Heart right ventricle (tissue), 16 donors: ENCODE results near the gene ZNF618. TPM values are rescaled to one million over a fixed set of nuclear protein-coding genes. Genes with fewer than 3 reads are reported as not detected.
A peak's percentile ranks its signal among the peaks of the same experiment; 100 is the strongest.

Experiments used
- ATAC-seq, 8 donors: fragments of 200-7000 bp; cut with Tn5 transposase; one replicate each; pipeline ENCODE4 v1.9.1; 2020; ENCODE audit warnings: mild to moderate bottlenecking in 8 of 8, moderate library complexity in 8 of 8, moderate number of reproducible peaks in 1 of 8
- DNase-seq, 2 donors: peaks; one replicate each; pipeline ENCODE4 v3.0.0-alpha.2; 2020
- H3K27ac ChIP-seq, 10 donors: fragments of 200-600 bp; sonication (generic) in 2 of 10; one replicate each; pipeline versions ENCODE4 v1.5.0 to v1.8.0; 2020 to 2022; ENCODE audit warnings: mild to moderate bottlenecking in 3 of 10
- H3K27me3 ChIP-seq, 7 donors: fragments of 200-600 bp; one replicate each; pipeline ENCODE4 v1.8.0; 2021 to 2022; ENCODE audit warnings: mild to moderate bottlenecking in 2 of 7
- H3K36me3 ChIP-seq, 9 donors: fragments of 200-600 bp; sonication (generic) in 1 of 9; one replicate each; pipeline versions ENCODE4 v1.5.0 to v1.8.0; 2020 to 2022; ENCODE audit warnings: mild to moderate bottlenecking in 2 of 9
- H3K4me1 ChIP-seq, 9 donors: fragments of 200-600 bp; sonication (generic) in 1 of 9; one replicate each; pipeline versions ENCODE4 v1.5.0 to v1.8.0; 2020 to 2022; ENCODE audit warnings: mild to moderate bottlenecking in 4 of 9
- H3K4me3 ChIP-seq, 10 donors: fragments of 200-600 bp; sonication (generic) in 2 of 10; one replicate each; pipeline versions ENCODE4 v1.5.0 to v1.8.0; 2020 to 2022; ENCODE audit warnings: mild to moderate bottlenecking in 7 of 10, moderate library complexity in 2 of 10
- H3K9me3 ChIP-seq, 11 donors: fragments of 200-600 bp in 10 of 11; sonication (generic) in 2 of 11; one replicate each; pipeline versions ENCODE4 v1.5.0 to v1.8.0; 2013 to 2022; ENCODE audit warnings: mild to moderate bottlenecking in 2 of 11, control low read depth in 1 of 11, moderate library complexity in 1 of 11
- WGBS, 2 donors: extraction: QIAGEN DNeasy Blood & Tissue Kit; methylation state at CpG; one replicate each; pipeline ENCODE4 v1.1.7; 2013; ENCODE audit warnings: inconsistent platforms in 1 of 2; 5-methylcytosine and 5-hydroxymethylcytosine counted together
- intact Hi-C, 10 donors: fragments of 100-400 bp; cut with DNase I; formaldehyde crosslinking; loops; one replicate each; pipeline versions ENCODE4 v1.11.1 to v1.14.2; 2022
- polyA plus RNA-seq, 2 donors: library from polyadenylated mRNA; stranded (reverse); fragments of 200-250 nt; gene quantifications; one replicate each; pipeline ENCODE4 v1.2.3, GENCODE V29; 2013
- total RNA-seq, 10 donors: library from RNA; stranded (reverse); fragmentation: NEBNext Ultra II Directional in 3 of 10; extraction: Animal tissue kit (Norgen Biotek cat#: 25700) in 3 of 10; gene quantifications; one replicate each; pipeline versions ENCODE4 v1.2.1 to v1.2.4, GENCODE V29; 2021 to 2023
- TF ChIP-seq, protein P1 (sequence below), 9 donors: fragments of 200-600 bp; sonication (generic) in 2 of 9; IDR thresholded peaks; one replicate each; pipeline versions ENCODE4 v1.5.0 to v1.8.0; 2021 to 2022; ENCODE audit warnings: antibody characterized with exemption in 9 of 9, mild to moderate bottlenecking in 5 of 9, moderate library complexity in 1 of 9
- donor health status: Arrhythmogenic right ventricular cardiomyopathy.
- donor health status: ischemic (EF 13 %, LVEDD 7.1; RV severe dilation, severe dysfunction).
- donor health status: healthy with polysubstance abuse.
- donor health status: DM: no; HTN: yes; CAD: no.
- donor health status: DM: no; HTN: no; CAD: no.
- donor health status: ischemic (EF 25% LVEDD 6.9; RV normal size, moderate dysfunction).
- donor health status: ischemic (EF 25% LVEDD 5.7; RV mildly dilated, moderate dysfunction).
- donor health status: healthy.
- donor health status: DM: yes; HTN: yes; CAD: no.
- donor health status: Ischemic cardiomyopathy.
- donor health status: ischemic (EF 35%, LVEDD 5.7; RV mildly dilated, moderate dysfunction).
- donor health status: nonischemic (EF 11% LVEDD 7.7; RV severe dilation, severe dysfunction).
- donor health status: DM: yes; HTN: yes; CAD: no.
- donor health status: PGD.
- donor health status: ischemic (EF 29% LVEDD 5.4; RV normal size, mild dysfunction).
- donor health status: nonischemic (EF 23%, LVEDD 6.1; RV moderate dilation, normal function).

Gene ZNF618
- total and polyA plus RNA-seq, 12 donors = 0.59 to 2.5 (median 1.6) TPM

GRCh38 chr9:114015607-114016006 is 139.5 kb downstream of the ZNF618 start:
- peaks cover 0 to 57% (median 5%) of the 10 kb centered on the region in 9 donors for H3K36me3 ChIP-seq
- no peaks in the 10 kb centered on the region for H3K4me1 ChIP-seq
- intact Hi-C loops = no loop called here
- H3K9me3 ChIP-seq = peaks cover 0 to 39% (median 6%) of the 10 kb centered on the region in 11 donors
- ATAC-seq (no peak), DNase-seq (no peak)
- no peaks in the 10 kb centered on the region for H3K27me3 ChIP-seq
- H3K27ac ChIP-seq = no peak overlapping the region
- TF ChIP-seq, protein P1, sequence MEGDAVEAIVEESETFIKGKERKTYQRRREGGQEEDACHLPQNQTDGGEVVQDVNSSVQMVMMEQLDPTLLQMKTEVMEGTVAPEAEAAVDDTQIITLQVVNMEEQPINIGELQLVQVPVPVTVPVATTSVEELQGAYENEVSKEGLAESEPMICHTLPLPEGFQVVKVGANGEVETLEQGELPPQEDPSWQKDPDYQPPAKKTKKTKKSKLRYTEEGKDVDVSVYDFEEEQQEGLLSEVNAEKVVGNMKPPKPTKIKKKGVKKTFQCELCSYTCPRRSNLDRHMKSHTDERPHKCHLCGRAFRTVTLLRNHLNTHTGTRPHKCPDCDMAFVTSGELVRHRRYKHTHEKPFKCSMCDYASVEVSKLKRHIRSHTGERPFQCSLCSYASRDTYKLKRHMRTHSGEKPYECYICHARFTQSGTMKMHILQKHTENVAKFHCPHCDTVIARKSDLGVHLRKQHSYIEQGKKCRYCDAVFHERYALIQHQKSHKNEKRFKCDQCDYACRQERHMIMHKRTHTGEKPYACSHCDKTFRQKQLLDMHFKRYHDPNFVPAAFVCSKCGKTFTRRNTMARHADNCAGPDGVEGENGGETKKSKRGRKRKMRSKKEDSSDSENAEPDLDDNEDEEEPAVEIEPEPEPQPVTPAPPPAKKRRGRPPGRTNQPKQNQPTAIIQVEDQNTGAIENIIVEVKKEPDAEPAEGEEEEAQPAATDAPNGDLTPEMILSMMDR (IDR thresholded peaks at IDR 0.05) = no peak
- 98 to 99% methylated on average over 2 of the region's 2 CpGs for WGBS, 2 donors
- H3K4me3 ChIP-seq = no peak overlapping the region

- Histone ChIP-seq H3K27ac (no peak overlapping the region), H3K4me1 (no peaks in the 10 kb centered on the region), H3K27me3 (no peaks in the 10 kb centered on the region), H3K9me3 (peaks cover 0 to 44% (median 6%) of the 10 kb centered on the region in 11 donors), H3K4me3 (no peak overlapping the region), H3K36me3 (peaks cover 0 to 57% (median 5%) of the 10 kb centered on the region in 9 donors)
- no peak for ATAC-seq
- TF ChIP-seq, protein P1 (IDR thresholded peaks at IDR 0.05) = no peak
- WGBS, 2 donors = 91 to 92% methylated on average over 6 of the region's 6 CpGs
- no peak for DNase-seq
- intact Hi-C loops = no loop called here
These were observed 140.0 kb downstream of the ZNF618 start for GRCh38 chr9:114016101-114016500.

DNA sequence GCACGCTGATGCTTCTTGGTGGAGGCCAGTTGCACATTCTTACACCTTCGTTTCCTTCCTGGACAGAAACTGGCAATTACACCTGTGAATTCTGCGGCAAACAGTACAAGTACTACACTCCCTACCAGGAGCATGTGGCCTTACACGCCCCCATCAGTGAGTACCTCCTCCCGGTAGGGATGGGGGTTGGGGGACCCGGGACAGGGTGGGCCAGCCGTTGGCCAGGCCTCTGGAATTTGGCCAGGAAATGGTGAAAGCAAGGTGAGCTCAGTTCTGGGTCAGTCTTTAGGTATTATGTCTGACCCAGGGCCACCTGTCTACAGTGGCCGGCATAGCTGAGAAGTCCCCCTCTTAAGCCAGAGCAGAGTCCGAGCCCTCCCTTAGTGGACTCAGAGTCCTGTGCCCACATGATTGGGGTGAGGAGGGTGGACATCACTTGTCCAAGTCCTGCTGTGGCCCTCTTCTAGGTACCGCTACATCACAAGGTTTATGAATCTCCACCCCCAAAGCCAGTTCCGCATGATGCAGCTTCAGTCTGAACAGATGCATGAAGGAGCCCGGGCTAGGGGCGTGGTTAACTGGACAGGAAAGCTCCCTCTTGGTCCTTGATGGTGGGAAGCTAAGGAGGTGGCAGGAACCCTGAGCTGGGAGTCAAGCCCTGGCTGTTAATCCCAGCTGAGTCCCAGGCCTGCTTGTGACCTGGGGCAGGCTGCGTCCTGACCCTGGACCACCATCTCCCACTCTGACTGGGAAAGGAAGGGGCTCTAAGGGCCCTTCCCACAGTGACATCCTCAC is 140.7 kb downstream of the ZNF618 start:
- WGBS, 2 donors = 95 to 96% methylated on average over 14 of the region's 14 CpGs
- Histone ChIP-seq H3K9me3 (peaks cover 0 to 51% (median 8%) of the 10 kb centered on the region in 11 donors), H3K27ac (no peak overlapping the region), H3K4me3 (no peak overlapping the region), H3K27me3 (no peaks in the 10 kb centered on the region), H3K4me1 (no peaks in the 10 kb centered on the region), H3K36me3 (peaks cover 0 to 57% (median 5%) of the 10 kb centered on the region in 9 donors)
- TF ChIP-seq, protein P1 (IDR thresholded peaks at IDR 0.05) = no peak
- DNase-seq (peak in 1 of 2 donors; percentile 2), ATAC-seq (no peak)
- intact Hi-C loops = no loop called here

DNA sequence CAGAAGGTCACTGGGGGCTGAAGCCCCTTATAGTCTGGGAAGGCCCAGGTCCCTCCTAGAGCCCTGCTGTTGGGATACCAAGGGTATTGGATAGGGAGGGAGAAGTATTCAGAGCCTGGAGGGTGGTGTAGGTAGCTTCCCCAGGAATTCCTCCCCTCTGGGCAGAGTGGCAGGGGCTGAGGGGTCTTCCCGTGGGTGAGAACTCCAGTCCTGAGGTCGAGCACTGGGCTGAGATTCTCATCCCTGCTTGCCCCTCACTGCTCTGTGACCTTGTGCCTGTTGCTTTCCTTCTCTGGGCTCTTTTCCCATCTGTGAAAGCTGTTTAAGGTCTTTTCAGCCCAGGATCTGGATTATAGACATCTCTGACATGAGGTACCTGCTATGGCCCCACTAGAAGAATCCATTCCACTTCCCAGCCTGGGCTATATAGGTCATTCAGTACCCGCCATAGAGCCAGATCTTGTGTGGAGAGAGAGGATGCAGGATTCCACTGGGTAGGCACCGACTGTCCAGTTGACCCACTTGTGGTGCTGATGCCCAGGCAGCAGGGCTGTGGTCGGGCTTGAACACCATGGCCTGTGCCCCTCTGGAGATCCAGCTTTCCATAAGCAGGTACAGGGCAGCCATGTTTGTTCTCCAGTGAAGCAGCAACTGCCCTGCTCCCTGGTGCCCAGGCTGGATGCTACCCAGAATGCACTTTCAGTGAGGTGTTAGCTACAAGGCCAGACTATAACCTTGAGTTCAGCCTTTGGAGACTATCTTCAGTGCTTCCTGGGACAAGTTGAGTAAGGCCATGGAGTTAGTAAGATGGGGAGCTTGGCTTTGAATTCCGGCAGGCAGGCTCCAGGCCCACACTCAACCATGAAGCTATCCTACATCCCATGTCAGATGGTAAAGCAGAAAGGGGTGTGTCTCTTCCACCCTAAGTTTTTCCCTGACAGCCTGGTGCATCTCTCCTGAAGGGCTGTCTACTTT is 141.9 kb downstream of the ZNF618 start:
- TF ChIP-seq, protein P1 (IDR thresholded peaks at IDR 0.05) = no peak
- peaks cover 0 to 52% (median 20%) of the 10 kb centered on the region in 11 donors for H3K9me3 ChIP-seq
- no peak for ATAC-seq
- H3K36me3 ChIP-seq = peaks cover 0 to 56% (median 5%) of the 10 kb centered on the region in 9 donors
- WGBS, 2 donors = 88 to 97% methylated on average over 6 of the region's 6 CpGs
- no peaks in the 10 kb centered on the region for H3K27me3 ChIP-seq
- intact Hi-C loops = no loop called here
- DNase-seq = peak in 1 of 2 donors; percentile 1
- no peaks in the 10 kb centered on the region for H3K4me1 ChIP-seq
- H3K27ac ChIP-seq = no peak overlapping the region
- H3K4me3 ChIP-seq = no peak overlapping the region
